GM13977 (cell line): ENCODE measurements around the gene KBTBD6.
"Not testable (repeated sequence)": the region's sequence is repeated elsewhere in the genome, so short reads cannot be mapped to it uniquely, and the experiment has no call there.

Experiments used
- DNase-seq: peaks from one replicate; pipeline ENCODE4 v3.0.0; 2012; ENCODE audit warnings: low spot score
- CTCF ChIP-seq: IDR thresholded peaks from 2 replicates; pipeline ENCODE4 v1.5.1; 2012; ENCODE audit warnings: mild to moderate bottlenecking, control low read depth; ENCODE audit not compliant: insufficient read depth; ENCODE audit errors: extremely low read depth, missing control alignments
- in situ Hi-C: fragments of 300-500 bp; cut with MboI; formaldehyde crosslinking; loops from one replicate; pipeline ENCODE4 v1.12.0; 2022; ENCODE audit warnings: low sequenced_read_pairs, low pct_unique_long_range_greater_than_20kb, mixed read lengths, inconsistent platforms; ENCODE audit not compliant: unreplicated experiment

The KBTBD6 gene

DNA sequence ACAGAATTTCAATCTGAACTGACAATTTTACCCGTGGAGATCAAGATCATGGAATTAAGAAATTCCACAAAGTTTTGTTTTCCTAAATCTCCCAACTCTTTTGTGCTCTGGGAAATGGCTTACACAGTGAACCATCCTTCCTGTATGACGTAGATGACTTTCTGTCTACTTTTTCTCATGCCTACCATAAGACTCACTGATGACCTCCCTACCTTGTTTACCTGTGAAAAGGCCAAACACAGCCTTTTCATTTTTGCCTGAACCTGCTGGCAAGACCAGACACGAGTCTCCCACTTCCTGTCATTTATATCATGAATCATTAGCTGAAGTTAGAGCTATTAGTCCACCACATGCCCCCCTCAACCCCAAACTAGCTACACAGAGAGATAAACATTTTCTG lies 4.6 kb upstream of the KBTBD6 start:
- no peak for TF ChIP-seq CTCF
- in situ Hi-C loops = no loop called here
- no peak for DNase-seq

- TF ChIP-seq CTCF = no peak
- no peak for DNase-seq
- in situ Hi-C loops = no loop called here
These were observed 3.9 kb upstream of the KBTBD6 start for GRCh38 chr13:41136396-41137031.

GRCh38 chr13:41133951-41134350 lies 1.3 kb upstream of the KBTBD6 start:
- no peak for DNase-seq
- no peak for TF ChIP-seq CTCF
- in situ Hi-C loops = no loop called here

GRCh38 chr13:41131660-41132511 lies 716 bp downstream of the KBTBD6 start:
- DNase-seq, in situ Hi-C loops: not testable (repeated sequence)

GRCh38 chr13:41131189-41131588 lies 1.4 kb downstream of the KBTBD6 start:
- in situ Hi-C loops, DNase-seq: not testable (repeated sequence)

- in situ Hi-C loops = no loop called here
- DNase-seq = no peak
- no peak for TF ChIP-seq CTCF
These were observed 2.2 kb downstream of the KBTBD6 start for GRCh38 chr13:41130356-41130755.

DNA sequence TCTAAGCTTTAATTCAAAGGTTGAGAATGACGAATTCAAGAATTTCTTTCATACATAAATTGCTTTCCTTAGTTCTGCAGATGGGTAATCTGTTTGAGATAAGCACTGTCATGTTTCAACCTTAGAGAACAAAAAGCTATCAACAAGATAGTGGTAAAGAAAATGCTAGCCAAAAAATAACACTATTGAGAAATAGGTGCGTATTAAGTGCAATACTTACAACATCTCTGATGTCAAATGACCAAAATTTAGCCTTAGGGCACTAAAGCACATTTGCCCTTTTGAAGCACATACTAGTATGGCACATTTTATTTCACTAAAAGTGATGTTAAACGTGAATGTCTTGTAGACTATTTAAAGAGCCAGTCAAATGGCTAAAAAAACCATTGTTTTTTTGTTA lies 4.9 kb downstream of the KBTBD6 start:
- in situ Hi-C loops = no loop called here
- no peak for TF ChIP-seq CTCF
- DNase-seq = no peak

DNA sequence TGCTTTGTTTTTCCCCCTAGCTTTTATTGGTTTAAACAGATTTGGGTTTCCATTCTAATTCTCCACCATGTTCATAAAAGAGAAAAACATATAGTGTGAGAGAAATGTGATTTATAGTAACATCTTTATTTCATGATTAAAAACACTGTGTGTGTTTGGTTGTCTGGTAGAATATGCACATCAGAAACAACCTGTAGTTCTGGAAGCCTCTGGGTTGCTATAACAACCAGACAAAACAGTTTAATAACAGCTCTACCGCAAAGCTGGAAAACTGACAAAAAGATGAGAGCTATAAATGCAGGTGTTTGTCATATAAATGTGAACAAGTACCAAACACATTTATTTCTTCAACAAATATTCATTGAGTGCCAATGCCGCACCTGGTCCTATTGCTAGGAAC lies 9.8 kb downstream of the KBTBD6 start:
- no peak for DNase-seq
- TF ChIP-seq CTCF = no peak
- in situ Hi-C loops = no loop called here
